Measurements from ENCODE around the gene CYRIA. TPM values are rescaled to one million over a fixed set of nuclear protein-coding genes. Genes with fewer than 3 reads are reported as not detected.

Gene CYRIA
- polyA plus RNA-seq, 1 donor, result 3.3 TPM

DNA sequence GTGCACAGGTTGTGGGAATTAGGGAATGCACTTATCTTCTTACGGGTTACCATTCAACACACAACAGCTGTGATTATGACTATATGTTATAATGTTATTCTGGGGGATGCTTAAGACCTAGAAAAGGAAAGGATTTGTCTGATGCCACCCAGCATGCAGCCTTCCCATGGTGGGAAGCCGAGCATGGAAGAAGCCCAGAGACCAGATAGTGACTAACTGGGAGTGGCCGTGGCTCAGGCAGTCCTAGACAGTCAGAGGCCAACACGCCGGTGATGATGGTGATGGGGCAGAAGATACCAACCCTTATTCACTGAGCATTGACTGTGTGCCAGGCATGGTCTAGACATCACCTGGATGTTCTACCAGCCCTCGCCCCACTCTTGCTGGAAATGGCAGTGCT is 35.9 kb downstream of the CYRIA start:
- no peak for DNase-seq

DNA sequence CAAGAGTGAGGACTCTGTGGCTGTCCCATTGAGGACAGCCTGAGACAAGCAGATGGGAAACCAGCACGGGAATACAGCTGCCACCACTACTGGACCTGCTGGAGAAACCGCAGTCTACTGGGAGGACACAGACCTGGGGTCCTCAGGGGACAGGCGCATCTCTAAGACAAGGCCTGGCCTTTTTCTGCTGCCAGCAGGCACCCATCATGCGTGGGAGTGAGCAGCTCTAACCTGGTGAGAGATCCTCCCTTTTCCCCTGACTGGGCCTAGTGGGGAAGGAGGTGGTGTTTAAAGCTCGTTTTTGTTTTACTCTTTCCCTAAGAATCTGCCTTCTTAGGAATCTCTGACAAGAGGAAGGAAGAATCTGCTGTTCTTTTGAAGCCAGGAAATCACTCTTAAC is 36.6 kb downstream of the CYRIA start:
- no peak for DNase-seq

DNA sequence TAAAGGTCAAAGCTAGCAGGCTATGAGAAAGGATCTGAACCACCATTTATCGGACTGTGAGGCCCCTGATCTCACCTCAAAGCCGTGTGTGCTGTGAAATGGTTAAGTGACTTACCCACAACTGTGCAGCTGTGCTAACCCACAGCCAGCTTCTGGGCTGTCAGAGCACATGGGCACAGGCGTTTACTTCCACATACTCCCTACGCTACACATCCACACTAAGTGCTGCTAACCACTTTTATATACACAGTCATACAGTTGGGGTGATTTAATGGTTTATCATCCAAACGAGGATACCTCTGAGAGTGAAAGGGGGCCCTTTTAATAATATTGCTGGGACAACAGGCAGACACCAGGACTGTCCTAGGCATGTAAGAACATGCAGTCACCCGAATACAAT is 37.3 kb downstream of the CYRIA start:
- DNase-seq, result no peak

DNA sequence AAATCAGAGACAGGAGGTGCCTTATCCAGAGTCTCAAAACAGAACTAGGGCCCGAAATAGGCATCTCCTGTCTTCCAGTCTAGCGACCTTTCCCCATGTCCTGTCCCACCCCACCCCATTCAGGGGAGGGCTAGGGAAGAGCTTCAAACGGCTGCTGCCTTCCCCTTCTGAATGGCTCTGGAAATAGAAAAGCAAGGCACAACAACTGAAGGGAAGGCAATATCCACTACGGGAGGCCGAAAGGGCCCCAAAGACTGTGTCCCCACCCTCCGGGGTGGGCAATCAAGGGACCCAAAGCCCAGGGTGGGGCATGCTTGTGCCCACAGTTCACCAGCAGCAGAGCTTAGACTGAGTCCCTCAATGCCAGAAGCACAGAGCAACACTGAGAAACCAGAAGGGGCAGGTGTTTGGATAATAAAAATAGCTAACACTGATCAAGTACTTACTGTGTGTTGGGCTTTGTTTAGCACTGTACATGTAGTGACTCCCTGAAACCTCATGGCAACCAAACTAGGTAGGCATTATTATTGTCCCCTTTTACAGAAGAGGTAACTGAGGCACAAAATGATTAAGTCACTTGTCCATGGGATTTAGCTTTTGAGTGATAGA is 38.5 kb downstream of the CYRIA start:
- no peak for DNase-seq

DNA sequence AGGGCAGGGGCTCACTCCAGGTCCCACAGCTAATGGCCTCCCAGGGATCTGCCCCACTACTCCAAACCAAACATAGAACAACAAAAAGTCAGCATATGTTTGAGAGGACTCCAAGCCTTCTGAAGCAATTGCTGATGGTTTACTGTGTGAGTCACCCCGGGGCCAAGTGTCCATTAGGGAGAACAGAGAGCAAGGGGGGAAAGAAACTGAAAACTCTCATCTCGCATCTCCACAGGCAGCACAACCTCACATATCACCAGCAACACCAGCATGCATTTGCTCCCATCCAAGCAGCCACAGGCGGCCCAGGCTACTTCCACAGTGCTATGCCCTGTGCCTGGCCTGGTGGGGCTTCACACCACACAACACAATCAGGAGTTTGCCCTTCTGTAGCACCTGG is 39.1 kb downstream of the CYRIA start:
- no peak for DNase-seq

DNA sequence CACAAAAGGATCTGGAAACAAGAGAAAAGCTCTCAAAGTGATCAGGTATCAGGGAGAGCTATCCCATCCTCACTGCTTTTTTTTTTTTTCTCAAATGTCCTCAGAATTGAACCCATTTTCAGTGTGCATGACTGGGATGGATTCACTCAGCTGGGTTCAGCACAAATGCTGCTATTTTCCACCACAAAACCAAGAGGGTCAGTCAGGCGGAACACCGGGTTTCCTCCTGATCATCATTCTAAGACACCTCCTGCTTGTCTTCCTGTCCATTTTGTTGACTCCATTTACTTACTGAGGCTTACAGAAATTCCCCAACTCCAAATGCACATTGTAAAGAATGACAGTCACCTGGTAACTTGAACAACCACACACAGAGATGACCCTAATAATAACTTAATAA is 39.9 kb downstream of the CYRIA start:
- DNase-seq, result no peak

DNA sequence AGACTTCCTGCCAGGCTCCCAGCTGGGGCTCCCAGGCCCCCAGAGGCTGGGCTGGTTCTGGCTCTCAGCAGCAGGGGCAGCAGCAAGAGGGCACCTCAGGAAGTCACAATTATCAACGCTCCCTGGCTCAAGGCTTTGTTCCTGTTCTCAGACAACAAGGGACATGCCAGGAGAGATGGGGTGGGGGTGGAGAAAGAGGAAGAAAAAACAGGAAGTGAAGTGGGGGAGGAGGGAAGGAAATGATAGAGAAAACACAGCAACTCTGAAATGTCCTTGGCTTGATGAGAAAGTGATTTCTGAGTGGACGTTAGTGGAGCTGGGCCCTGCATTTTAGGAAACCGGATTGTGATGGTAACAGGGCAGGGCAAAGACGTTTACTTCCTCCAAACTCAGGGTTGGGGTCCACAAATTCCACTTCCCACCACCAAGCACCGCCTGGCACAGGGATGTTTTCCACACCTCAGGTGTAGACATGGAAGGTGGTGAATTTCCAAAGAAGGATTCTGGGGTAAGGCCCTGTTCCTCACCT is 40.4 kb downstream of the CYRIA start:
- no peak for DNase-seq

DNA sequence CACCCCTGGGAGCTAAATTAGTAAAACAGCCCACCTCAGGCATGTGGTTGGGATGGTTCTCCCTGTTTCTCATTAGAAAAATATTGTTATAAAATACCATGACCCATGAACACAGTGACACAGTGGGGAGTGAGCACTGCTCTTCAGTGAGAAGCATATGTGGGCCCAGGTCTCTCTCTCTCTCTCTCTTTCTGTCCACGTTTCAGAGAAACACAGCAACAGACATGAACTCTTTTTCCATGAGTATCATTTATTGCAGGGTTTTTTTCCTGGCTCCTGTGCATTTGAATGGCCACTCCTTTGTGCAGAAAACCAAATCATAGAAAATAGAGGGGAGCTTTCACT is 41.2 kb downstream of the CYRIA start:
- no peak for DNase-seq

DNA sequence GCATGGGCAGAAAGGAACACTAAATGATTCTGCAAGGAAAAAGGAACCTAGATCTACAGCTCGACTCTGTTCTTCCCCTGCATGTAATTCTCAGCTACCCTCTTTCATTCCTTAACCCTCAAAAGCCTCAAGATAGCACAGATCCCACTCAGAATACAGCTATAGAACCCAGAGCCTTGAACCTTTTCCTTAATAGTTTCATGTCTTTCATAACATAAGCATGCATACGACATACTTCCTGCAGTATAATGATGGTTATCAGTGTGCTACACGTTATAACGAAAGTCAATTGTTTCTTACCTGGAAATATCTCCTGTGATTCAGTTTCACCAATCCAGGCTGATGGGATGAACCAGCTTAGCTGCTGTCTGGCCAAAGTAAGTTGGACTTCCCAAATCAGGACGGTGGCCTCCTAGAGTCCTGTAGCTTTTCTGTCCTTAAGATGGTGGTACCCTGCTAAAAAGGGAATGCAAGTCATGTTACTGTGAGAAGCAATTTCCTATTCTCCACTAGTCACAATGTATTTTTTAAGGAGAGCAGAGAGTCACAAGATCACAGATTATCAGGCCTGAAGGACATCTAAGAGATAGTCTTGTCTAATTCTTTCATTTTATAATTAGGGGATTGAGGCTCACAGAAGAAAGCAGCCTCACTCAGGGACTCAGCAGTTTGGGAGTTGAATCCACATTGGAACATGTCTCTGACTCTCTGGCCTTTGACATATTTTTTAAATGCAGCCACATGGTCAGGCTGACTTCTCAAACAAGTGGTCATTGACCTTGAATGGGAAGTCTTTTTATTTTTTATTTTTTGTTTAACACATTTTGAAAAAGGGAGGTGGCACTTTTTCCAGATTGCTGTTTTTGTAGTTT is 41.8 kb downstream of the CYRIA start:
- DNase-seq, result no peak

DNA sequence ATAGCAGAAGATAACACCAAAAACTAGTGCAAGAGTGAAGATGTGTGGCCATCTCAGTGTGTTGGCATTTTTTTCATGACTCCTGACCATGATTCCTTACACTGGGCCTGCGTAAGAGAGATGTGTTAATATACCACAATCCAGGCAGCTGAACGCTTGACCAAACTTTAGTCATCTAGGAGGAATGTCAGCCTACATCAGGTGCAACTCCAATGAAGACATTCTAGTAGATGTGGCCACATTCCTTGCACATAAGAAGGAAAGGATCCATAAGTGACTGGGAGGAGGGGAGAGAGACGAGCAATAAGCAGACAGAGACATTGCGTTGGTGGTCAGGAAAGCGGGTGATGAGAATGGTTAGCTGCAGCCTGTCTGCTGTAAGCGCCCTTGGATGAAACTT is 42.6 kb downstream of the CYRIA start:
- no peak for DNase-seq

DNA sequence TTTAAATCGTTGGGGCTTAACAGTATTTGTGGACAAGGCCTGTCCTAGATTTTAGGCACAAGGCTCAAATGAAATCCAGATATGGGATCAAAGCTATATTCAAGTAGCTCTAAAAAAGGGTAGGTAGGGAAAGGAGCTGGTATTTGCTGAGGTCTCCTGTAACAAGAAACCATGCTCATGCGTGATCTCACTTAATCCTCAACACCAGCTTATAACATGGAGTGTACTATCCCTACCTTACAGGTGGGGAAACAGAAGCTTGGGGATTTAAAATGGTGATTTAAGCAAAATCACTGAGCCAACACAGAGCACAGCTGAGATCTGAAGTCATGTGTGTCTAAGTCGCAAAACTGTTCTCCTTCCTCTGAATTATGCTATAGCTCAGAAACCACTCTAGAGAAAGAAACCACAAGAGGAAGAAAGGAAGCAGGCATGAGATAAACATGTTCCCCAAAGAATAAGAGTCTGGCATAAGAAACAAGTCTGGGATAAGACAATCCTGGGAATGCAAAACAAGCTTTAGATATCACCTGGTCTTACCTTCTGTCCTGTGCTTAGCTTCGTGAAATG is 43.1 kb downstream of the CYRIA start:
- no peak for DNase-seq

DNA sequence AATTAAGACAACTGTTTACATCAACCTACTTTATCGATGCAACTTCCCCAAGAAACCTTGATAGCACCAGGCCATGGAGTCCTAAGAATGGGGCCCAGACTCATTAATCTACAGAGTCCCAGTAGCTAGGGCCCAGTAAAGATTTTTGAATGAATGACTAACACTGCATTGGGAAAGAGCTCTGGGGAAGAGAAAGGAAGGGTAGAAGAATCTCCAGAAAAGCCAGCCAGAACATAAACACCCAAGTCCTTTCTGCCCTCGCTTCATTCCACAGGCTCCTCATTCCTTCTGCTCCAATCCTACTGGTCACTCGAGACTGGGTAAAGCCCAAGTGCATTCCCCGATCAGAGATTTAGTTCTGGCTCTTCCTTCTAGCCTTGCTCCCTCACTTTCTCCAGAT is 44.3 kb downstream of the CYRIA start:
- no peak for DNase-seq

DNA sequence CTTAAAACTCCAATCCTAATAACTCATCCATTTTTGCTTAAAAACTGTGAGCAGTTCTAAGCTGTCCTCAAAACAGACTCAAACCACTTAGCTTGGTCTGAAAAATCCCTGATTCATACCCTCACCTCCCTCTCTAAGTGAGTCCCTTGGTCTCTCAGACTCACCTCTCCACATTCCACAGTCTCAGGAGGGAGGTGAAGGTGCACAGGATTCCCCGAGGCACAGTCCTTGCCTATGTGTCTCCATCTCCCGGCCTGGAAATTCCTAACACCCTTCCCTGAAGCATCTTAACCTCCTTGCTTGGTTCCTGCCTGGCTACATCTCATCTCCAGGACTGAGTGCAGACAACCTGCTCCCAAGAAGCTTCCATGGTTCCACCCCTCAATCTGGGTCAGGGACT is 45.0 kb downstream of the CYRIA start:
- DNase-seq, result no peak

DNA sequence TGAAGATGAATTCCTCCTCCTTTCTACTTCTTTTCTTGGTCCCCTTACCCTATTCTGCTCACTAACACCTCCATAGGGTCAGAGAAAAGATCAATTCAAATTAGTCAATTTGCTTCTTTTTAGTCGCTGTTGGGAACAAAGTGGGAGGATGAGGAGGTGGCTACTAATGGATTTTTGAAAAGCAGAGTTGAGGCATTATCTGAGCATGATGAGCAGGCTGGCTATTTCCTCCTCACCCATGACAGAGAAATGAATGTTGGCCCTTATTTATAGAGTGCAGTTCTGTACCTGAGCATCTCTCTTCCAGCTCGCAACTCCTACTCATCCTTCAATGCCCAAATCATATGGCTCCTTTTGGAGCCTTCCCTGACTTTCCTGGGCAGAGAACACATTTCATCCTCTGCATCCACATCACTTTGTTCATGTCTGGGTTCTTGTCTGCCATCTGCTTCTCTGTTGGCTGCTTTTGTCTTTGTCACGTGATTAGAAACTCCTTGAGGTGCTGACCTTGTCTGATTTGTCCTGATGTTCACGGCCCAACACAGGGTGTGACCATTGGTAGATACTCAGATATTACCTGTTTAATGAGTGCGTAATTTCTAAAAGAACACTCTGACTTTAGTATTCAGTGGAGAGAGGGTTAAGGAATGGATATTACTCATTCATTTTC is 45.9 kb downstream of the CYRIA start:
- DNase-seq, result no peak

DNA sequence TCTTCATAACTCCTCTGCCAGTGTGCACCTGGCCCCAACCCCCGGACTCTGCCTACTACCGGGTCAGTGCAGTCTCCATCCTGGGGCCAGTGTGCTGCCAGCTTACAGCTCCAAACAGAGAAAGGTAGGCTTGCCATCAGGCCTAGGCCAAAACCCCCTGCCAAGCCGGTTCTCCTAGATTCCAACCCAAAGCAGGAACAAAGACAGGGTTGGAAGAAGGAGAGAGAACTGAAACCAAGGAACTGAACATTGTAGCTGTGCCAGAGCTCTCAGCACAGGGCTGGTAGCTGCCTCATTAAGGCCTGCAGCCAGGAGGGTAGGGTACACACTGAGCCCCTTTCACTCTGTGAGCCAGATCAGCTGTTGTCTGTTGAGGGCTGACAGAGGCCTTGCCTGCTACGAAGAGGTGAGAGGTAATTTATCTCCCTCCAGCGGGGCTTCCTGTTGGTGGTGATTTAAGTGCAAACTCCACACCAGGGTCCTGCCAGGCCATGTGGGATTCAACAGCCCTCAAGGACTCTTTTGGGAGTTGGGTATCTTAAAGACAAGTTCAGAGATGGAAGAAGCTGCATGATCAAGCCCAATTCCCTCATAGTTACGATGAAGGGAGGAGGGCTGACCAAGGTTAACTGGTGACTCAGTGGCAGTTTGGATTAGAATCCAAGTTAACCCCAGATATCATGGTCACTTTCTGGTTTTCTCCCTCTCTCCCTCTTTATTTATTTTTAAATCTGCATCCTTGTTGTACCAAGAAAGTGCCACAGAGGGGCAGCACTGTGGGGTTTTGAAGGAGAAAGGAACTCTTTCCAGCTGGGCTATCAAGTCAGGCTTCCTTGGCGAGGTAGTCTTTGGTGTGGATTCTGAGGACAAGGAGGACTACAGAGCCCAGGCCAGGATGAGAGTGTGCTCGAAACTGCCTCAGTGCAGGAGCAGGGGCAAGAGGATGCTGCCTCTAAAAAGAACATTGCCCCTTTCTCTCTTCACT is 48.1 kb downstream of the CYRIA start:
- no peak for DNase-seq

All from left kidney (tissue), 2 donors.